MM.1S (cell line): ENCODE data around the gene KSR2.

Source experiments
- DNase-seq: peaks from one replicate; pipeline ENCODE4 v3.0.0-alpha.2; 2015
- H2AFZ ChIP-seq: fragments of 300-600 bp; sonication (generic); 2 replicates; pipeline ENCODE4 v1.6.0; 2016; ENCODE audit warnings: antibody characterized with exemption, low read length
- H3F3A ChIP-seq: fragments of 300-600 bp; sonication (generic); 2 replicates; pipeline ENCODE4 v1.6.1; 2016; ENCODE audit warnings: mild to moderate bottlenecking, antibody characterized with exemption, low read length, moderate library complexity, mixed read lengths; ENCODE audit not compliant: insufficient read depth
- H3K27ac ChIP-seq: fragments of 300-600 bp; sonication (generic); 2 replicates; pipeline ENCODE4 v1.5.1; 2016; ENCODE audit warnings: mild to moderate bottlenecking, low read length
- H3K27me3 ChIP-seq: fragments of 300-600 bp; sonication (generic); replicated peaks from 2 replicates; pipeline ENCODE4 v1.6.0; 2016; ENCODE audit warnings: low read length; ENCODE audit not compliant: insufficient read depth
- H3K36me3 ChIP-seq: fragments of 300-600 bp; sonication (generic); replicated peaks from 2 replicates; pipeline ENCODE4 v1.6.1; 2016; ENCODE audit warnings: mild to moderate bottlenecking, low read length, mixed read lengths; ENCODE audit not compliant: insufficient read depth
- H3K4me1 ChIP-seq: fragments of 300-600 bp; sonication (generic); 2 replicates; pipeline ENCODE4 v1.6.1; 2016; ENCODE audit warnings: low read length, mixed read lengths
- H3K4me2 ChIP-seq: fragments of 300-600 bp; sonication (generic); 2 replicates; pipeline ENCODE4 v1.6.0; 2016; ENCODE audit warnings: low read depth, low read length
- H3K4me3 ChIP-seq: fragments of 300-600 bp; sonication (generic); 2 replicates; pipeline ENCODE4 v1.5.1; 2016; ENCODE audit warnings: low read length, mixed read lengths
- H3K79me2 ChIP-seq: fragments of 300-600 bp; sonication (generic); 2 replicates; pipeline ENCODE4 v1.6.1; 2016; ENCODE audit warnings: mixed run types, low read length, mixed read lengths
- H3K9ac ChIP-seq: fragments of 300-600 bp; sonication (generic); 2 replicates; pipeline ENCODE4 v1.6.1; 2016; ENCODE audit warnings: low read length, mixed read lengths
- H3K9me2 ChIP-seq: fragments of 300-600 bp; sonication (generic); replicated peaks from 2 replicates; pipeline ENCODE4 v1.6.1; 2016; ENCODE audit warnings: mild to moderate bottlenecking, low read length, mixed read lengths; ENCODE audit not compliant: insufficient read depth
- H3K9me3 ChIP-seq: fragments of 300-600 bp; sonication (generic); replicated peaks from 2 replicates; pipeline ENCODE4 v1.6.1; 2016; ENCODE audit warnings: mild to moderate bottlenecking, low read length, mixed read lengths; ENCODE audit not compliant: insufficient read depth
- H4K20me1 ChIP-seq: fragments of 300-600 bp; sonication (generic); 2 replicates; pipeline ENCODE4 v1.6.1; 2016; ENCODE audit warnings: mild to moderate bottlenecking, low read length, moderate library complexity, mixed read lengths; ENCODE audit not compliant: insufficient read depth
- EZH2 ChIP-seq: fragments of 300-600 bp; sonication (generic); optimal IDR thresholded peaks from 2 replicates; pipeline ENCODE3; 2017; ENCODE audit warnings: low read depth, mild to moderate bottlenecking, antibody characterized with exemption, low read length, mixed read lengths
- EZH2phosphoT487 ChIP-seq: fragments of 300-600 bp; sonication (generic); IDR thresholded peaks from 2 replicates; pipeline ENCODE4 v1.6.1; 2018; ENCODE audit warnings: antibody characterized with exemption, low read length
- TF ChIP-seq, protein P1 (sequence below): fragments of 300-600 bp; sonication (generic); IDR thresholded peaks from 2 replicates; pipeline ENCODE4 v1.5.1; 2016; ENCODE audit warnings: antibody characterized with exemption, low read length, mixed read lengths

Gene KSR2

DNA sequence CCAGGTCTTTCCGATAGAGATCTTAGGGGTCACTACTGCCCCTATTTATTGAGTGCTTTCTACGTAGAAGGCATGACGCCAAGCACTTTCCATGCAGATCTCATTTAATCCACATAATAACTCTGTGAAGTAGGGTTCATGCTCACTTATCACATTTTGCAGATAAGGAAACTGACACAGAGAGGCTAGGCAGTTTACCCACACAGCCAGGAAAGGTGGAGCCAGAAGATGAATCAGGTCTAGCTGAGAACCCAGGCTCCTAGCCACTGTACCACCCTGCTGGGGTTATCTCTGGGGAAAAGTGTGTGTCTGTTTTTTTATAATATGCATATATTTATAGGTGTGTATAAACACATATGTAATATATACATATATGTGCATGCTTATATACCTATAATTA is 83.6 kb downstream of the KSR2 start:
- Histone ChIP-seq H3K79me2 (no peaks in the 10 kb centered on the region), H3K27me3 (no peaks in the 10 kb centered on the region), H3K9me2 (no peaks in the 10 kb centered on the region), H3K27ac (no peak overlapping the region), H3K9me3 (no peaks in the 10 kb centered on the region), H3K4me1 (no peaks in the 10 kb centered on the region), H2AFZ (no peak overlapping the region), H3K9ac (no peak overlapping the region), H4K20me1 (no peaks in the 10 kb centered on the region), H3K4me3 (no peak overlapping the region), H3K4me2 (no peak overlapping the region), H3F3A (no peaks in the 10 kb centered on the region), H3K36me3 (no peaks in the 10 kb centered on the region)
- no peak for DNase-seq
- TF ChIP-seq EZH2, result no peak
- TF ChIP-seq, protein P1, sequence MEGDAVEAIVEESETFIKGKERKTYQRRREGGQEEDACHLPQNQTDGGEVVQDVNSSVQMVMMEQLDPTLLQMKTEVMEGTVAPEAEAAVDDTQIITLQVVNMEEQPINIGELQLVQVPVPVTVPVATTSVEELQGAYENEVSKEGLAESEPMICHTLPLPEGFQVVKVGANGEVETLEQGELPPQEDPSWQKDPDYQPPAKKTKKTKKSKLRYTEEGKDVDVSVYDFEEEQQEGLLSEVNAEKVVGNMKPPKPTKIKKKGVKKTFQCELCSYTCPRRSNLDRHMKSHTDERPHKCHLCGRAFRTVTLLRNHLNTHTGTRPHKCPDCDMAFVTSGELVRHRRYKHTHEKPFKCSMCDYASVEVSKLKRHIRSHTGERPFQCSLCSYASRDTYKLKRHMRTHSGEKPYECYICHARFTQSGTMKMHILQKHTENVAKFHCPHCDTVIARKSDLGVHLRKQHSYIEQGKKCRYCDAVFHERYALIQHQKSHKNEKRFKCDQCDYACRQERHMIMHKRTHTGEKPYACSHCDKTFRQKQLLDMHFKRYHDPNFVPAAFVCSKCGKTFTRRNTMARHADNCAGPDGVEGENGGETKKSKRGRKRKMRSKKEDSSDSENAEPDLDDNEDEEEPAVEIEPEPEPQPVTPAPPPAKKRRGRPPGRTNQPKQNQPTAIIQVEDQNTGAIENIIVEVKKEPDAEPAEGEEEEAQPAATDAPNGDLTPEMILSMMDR, result no peak
- TF ChIP-seq EZH2phosphoT487, result no peak

DNA sequence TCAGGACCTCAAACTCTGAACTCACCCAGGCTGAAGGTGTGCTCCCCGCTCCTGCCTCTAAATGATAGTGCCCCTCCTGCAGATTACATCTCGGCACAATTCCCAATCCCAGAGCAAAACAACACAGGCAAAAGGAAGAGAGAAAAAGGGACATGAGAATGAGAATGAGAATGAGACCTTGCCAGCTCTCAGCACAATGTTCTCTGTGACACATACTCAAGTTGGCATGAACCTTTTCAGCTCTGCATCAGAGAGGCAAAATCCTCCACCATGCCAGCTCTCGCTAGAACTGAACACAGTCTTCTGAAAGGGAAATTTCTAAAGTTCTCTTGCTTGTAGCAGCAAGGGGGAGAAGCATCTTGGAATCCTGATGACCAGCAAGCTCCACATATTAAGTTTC is 84.6 kb downstream of the KSR2 start:
- no peak for DNase-seq
- Histone ChIP-seq H3K27me3 (no peaks in the 10 kb centered on the region), H3K4me3 (no peak overlapping the region), H3K36me3 (no peaks in the 10 kb centered on the region), H3K9me2 (no peaks in the 10 kb centered on the region), H3K4me2 (no peak overlapping the region), H3K4me1 (no peaks in the 10 kb centered on the region), H3K9me3 (no peaks in the 10 kb centered on the region), H4K20me1 (no peaks in the 10 kb centered on the region), H3K9ac (no peak overlapping the region), H3F3A (no peaks in the 10 kb centered on the region), H2AFZ (no peak overlapping the region), H3K27ac (no peak overlapping the region), H3K79me2 (no peaks in the 10 kb centered on the region)
- TF ChIP-seq EZH2 (no peak), EZH2phosphoT487 (no peak)
- TF ChIP-seq, protein P1, result no peak

DNA sequence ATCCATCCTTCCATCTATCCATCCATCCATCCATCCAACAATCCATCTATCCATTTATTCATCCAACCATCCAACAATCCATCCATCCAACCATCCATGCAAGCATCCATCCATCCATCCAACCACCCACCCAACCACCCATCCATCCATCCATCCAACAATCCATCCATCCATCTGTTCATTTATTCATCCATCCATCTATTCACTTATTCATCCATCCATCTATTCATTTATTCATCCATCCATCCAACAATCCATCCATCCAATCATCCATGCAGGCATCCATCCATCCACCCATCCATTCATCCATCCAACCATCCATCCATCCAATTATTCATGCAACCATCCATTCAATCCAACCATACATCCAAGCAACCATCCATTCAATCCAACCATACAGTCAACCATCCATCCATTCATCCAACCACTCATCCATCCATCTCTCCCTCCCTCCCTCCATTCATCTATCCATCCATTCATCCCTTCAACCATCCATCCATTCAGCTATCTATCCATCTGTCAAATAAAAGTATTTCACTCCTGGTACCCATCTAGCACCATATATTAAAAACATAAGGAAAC is 86.1 kb downstream of the KSR2 start:
- Histone ChIP-seq H3K36me3 (no peaks in the 10 kb centered on the region), H3K79me2 (no peaks in the 10 kb centered on the region), H2AFZ (no peak overlapping the region), H3K9me2 (no peaks in the 10 kb centered on the region), H3K9me3 (no peaks in the 10 kb centered on the region), H3F3A (no peaks in the 10 kb centered on the region), H3K4me1 (no peaks in the 10 kb centered on the region), H3K4me3 (no peak overlapping the region), H3K4me2 (no peak overlapping the region), H3K9ac (no peak overlapping the region), H3K27ac (no peak overlapping the region), H3K27me3 (no peaks in the 10 kb centered on the region), H4K20me1 (no peaks in the 10 kb centered on the region)
- TF ChIP-seq, protein P1, result no peak
- TF ChIP-seq EZH2phosphoT487 (no peak), EZH2 (no peak)
- DNase-seq, result no peak
